ENCODE data around the gene MNAT1.
"Not testable (repeated sequence)": the region's sequence is repeated elsewhere in the genome, so short reads cannot be mapped to it uniquely, and the experiment has no call there.

Gene MNAT1

GRCh38 chr14:60734465-60735242, at the start of gene MNAT1:
Gene MNAT1 (plus strand): TSS chr14:60734761. CDS start chr14:60734863, 102 bp downstream.
- peak; percentile 84 for DNase-seq

GRCh38 chr14:60686865-60687264, 47.7 kb upstream of the MNAT1 start:
- DNase-seq: no peak

- DNase-seq: no peak
Observed at GRCh38 chr14:60691383-60692113, 43.0 kb upstream of the MNAT1 start.

GRCh38 chr14:60695327-60695726, 39.2 kb upstream of the MNAT1 start:
- no peak for DNase-seq

GRCh38 chr14:60700598-60700997, 34.0 kb upstream of the MNAT1 start:
- DNase-seq: no peak

- no peak for DNase-seq
Observed at GRCh38 chr14:60705100-60705499, 29.5 kb upstream of the MNAT1 start.

- no peak for DNase-seq
Observed at GRCh38 chr14:60707858-60708257, 26.7 kb upstream of the MNAT1 start.

- DNase-seq: no peak
Observed at GRCh38 chr14:60710494-60710893, 24.1 kb upstream of the MNAT1 start.

- no peak for DNase-seq
Observed at GRCh38 chr14:60713513-60713912, 21.0 kb upstream of the MNAT1 start.

- no peak for DNase-seq
Observed at GRCh38 chr14:60720391-60720790, 14.2 kb upstream of the MNAT1 start.

GRCh38 chr14:60720962-60721325, 13.6 kb upstream of the MNAT1 start:
- DNase-seq: no peak

- peak; percentile 57 for DNase-seq
Observed at GRCh38 chr14:60721326-60722106, 13.0 kb upstream of the MNAT1 start.

- no peak for DNase-seq
Observed at GRCh38 chr14:60722107-60722356, 12.5 kb upstream of the MNAT1 start.

GRCh38 chr14:60722357-60723115, 12.0 kb upstream of the MNAT1 start:
- DNase-seq: peak; percentile 71

GRCh38 chr14:60723116-60723906, 11.2 kb upstream of the MNAT1 start:
- peak; percentile 23 for DNase-seq

- peak; percentile 93 for DNase-seq
Observed at GRCh38 chr14:60723907-60724618, 10.5 kb upstream of the MNAT1 start, which contains the start of gene SIX4. Gene SIX4 (minus strand): TSS chr14:60724351. CDS start chr14:60724074, 277 bp downstream.

GRCh38 chr14:60731291-60731690, 3.3 kb upstream of the MNAT1 start:
- not testable (repeated sequence) for DNase-seq

- DNase-seq: no peak
Observed at GRCh38 chr14:60732840-60733483, 1.6 kb upstream of the MNAT1 start.

- no peak for DNase-seq
Observed at GRCh38 chr14:60735416-60735815, 855 bp downstream of the MNAT1 start.

GRCh38 chr14:60736494-60736893, 1.9 kb downstream of the MNAT1 start:
- peak; percentile 6 for DNase-seq

Measured in NCI-H1105 (cell line).